ENCODE data around the gene MT1X.

Gene MT1X

DNA sequence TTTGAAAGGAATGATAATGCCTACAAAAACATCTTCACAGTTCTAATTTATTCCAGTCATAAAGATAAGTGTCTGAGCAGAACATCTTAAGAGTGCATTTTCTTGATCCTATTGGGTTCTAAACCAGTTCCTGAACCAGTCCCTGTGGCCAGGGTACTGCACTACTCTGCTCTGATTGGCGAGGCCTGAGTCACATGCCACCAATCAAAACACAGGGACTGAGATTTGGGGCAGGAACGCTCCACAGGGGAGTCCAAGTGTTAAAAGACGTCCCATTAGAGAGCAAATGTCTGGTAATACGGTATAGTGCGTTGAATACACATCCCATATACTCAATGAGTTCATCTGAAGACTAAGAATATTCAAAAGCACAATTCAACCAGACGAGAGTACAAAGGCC lies 44.7 kb downstream of the MT1X start:
- Histone ChIP-seq H3K9me2 (replicated peaks; ENCODE audit: insufficient read depth, low read length) (no peaks in the 10 kb centered on the region), H3K9me3 (replicated peaks; ENCODE audit: insufficient read depth, low read length) (no peaks in the 10 kb centered on the region), H3K4me2 (ENCODE audit: low read depth, low read length) (no peak overlapping the region), H2AFZ (ENCODE audit: low read length) (no peak overlapping the region), H3K27me3 (replicated peaks; ENCODE audit: insufficient read depth, low read length) (no peaks in the 10 kb centered on the region), H3F3A (ENCODE audit: insufficient read depth, low read length) (no peaks in the 10 kb centered on the region), H3K9ac (ENCODE audit: low read length) (no peak overlapping the region), H4K20me1 (ENCODE audit: insufficient read depth, low read length) (no peaks in the 10 kb centered on the region), H3K4me1 (ENCODE audit: low read length) (peaks cover 6% of the 10 kb centered on the region), H3K4me3 (ENCODE audit: low read length) (no peak overlapping the region), H3K27ac (ENCODE audit: low read length) (no peak overlapping the region), H3K36me3 (replicated peaks; ENCODE audit: insufficient read depth, low read length) (no peaks in the 10 kb centered on the region), H3K79me2 (ENCODE audit: low read length) (peaks cover 19% of the 10 kb centered on the region)
- TF ChIP-seq CTCF (IDR thresholded peaks at IDR 0.05; ENCODE audit: low read length) (no peak), EZH2 (optimal IDR thresholded peaks at IDR 0.05; ENCODE audit: low read depth, low read length) (no peak), EZH2phosphoT487 (IDR thresholded peaks at IDR 0.05; ENCODE audit: low read length) (no peak)
- DNase-seq = no peak

- H3K36me3 ChIP-seq (replicated peaks; ENCODE audit: insufficient read depth, low read length) = no peaks in the 10 kb centered on the region
- no peaks in the 10 kb centered on the region for H3K9me3 ChIP-seq (replicated peaks; ENCODE audit: insufficient read depth, low read length)
- no peak overlapping the region for H2AFZ ChIP-seq (ENCODE audit: low read length)
- H3K9ac ChIP-seq (ENCODE audit: low read length) = no peak overlapping the region
- DNase-seq = no peak
- H3F3A ChIP-seq (ENCODE audit: insufficient read depth, low read length) = no peaks in the 10 kb centered on the region
- no peak overlapping the region for H3K27ac ChIP-seq (ENCODE audit: low read length)
- no peaks in the 10 kb centered on the region for H3K27me3 ChIP-seq (replicated peaks; ENCODE audit: insufficient read depth, low read length)
- no peaks in the 10 kb centered on the region for H4K20me1 ChIP-seq (ENCODE audit: insufficient read depth, low read length)
- H3K4me1 ChIP-seq (ENCODE audit: low read length) = peaks cover 10% of the 10 kb centered on the region
- no peak for TF ChIP-seq CTCF (IDR thresholded peaks at IDR 0.05; ENCODE audit: low read length)
- no peak for TF ChIP-seq EZH2 (optimal IDR thresholded peaks at IDR 0.05; ENCODE audit: low read depth, low read length)
- no peak for TF ChIP-seq EZH2phosphoT487 (IDR thresholded peaks at IDR 0.05; ENCODE audit: low read length)
- H3K4me2 ChIP-seq (ENCODE audit: low read depth, low read length) = no peak overlapping the region
- H3K4me3 ChIP-seq (ENCODE audit: low read length) = no peak overlapping the region
- H3K79me2 ChIP-seq (ENCODE audit: low read length) = peaks cover 30% of the 10 kb centered on the region
- H3K9me2 ChIP-seq (replicated peaks; ENCODE audit: insufficient read depth, low read length) = no peaks in the 10 kb centered on the region
These were observed 45.8 kb downstream of the MT1X start for GRCh38 chr16:56728027-56728426.

- no peaks in the 10 kb centered on the region for H3K36me3 ChIP-seq (replicated peaks; ENCODE audit: insufficient read depth, low read length)
- TF ChIP-seq EZH2phosphoT487 (IDR thresholded peaks at IDR 0.05; ENCODE audit: low read length) (no peak), CTCF (IDR thresholded peaks at IDR 0.05; ENCODE audit: low read length) (no peak), EZH2 (optimal IDR thresholded peaks at IDR 0.05; ENCODE audit: low read depth, low read length) (no peak)
- no peaks in the 10 kb centered on the region for H3K27me3 ChIP-seq (replicated peaks; ENCODE audit: insufficient read depth, low read length)
- H3K27ac ChIP-seq (ENCODE audit: low read length) = no peak overlapping the region
- no peak for DNase-seq
- peaks cover 10% of the 10 kb centered on the region for H3K4me1 ChIP-seq (ENCODE audit: low read length)
- H3F3A ChIP-seq (ENCODE audit: insufficient read depth, low read length) = no peaks in the 10 kb centered on the region
- H3K79me2 ChIP-seq (ENCODE audit: low read length) = peaks cover 41% of the 10 kb centered on the region
- H3K4me3 ChIP-seq (ENCODE audit: low read length) = peak overlapping the region; percentile 90
- H4K20me1 ChIP-seq (ENCODE audit: insufficient read depth, low read length) = no peaks in the 10 kb centered on the region
- peak overlapping the region; percentile 97 for H2AFZ ChIP-seq (ENCODE audit: low read length)
- peak overlapping the region; percentile 97 for H3K4me2 ChIP-seq (ENCODE audit: low read depth, low read length)
- H3K9me3 ChIP-seq (replicated peaks; ENCODE audit: insufficient read depth, low read length) = no peaks in the 10 kb centered on the region
- no peaks in the 10 kb centered on the region for H3K9me2 ChIP-seq (replicated peaks; ENCODE audit: insufficient read depth, low read length)
- H3K9ac ChIP-seq (ENCODE audit: low read length) = peak overlapping the region; percentile 60
These were observed 46.9 kb downstream of the MT1X start for GRCh38 chr16:56728980-56729734.

All from MM.1S (cell line).